D341Med (cell line): ENCODE data around the gene DYNC1LI2.

Experiments used
- DNase-seq: peaks from one replicate; pipeline ENCODE4 v3.0.0; 2012; ENCODE audit warnings: low spot score

DYNC1LI2 gene

GRCh38 chr16:66740010-66740409 is 11.4 kb downstream of the DYNC1LI2 start:
- peak; percentile 71 for DNase-seq

GRCh38 chr16:66735891-66736290 is 15.5 kb downstream of the DYNC1LI2 start:
- no peak for DNase-seq

- DNase-seq, result no peak
These were observed 20.3 kb downstream of the DYNC1LI2 start for GRCh38 chr16:66731101-66731500.

- no peak for DNase-seq
These were observed 22.6 kb downstream of the DYNC1LI2 start for GRCh38 chr16:66728804-66729203.

GRCh38 chr16:66728117-66728787 is 23.2 kb downstream of the DYNC1LI2 start:
- DNase-seq, result peak; percentile 69

GRCh38 chr16:66720766-66721165 is 30.6 kb downstream of the DYNC1LI2 start:
- no peak for DNase-seq

GRCh38 chr16:66719246-66719645 is 32.2 kb downstream of the DYNC1LI2 start:
- DNase-seq, result no peak

GRCh38 chr16:66717776-66718175 is 33.6 kb downstream of the DYNC1LI2 start:
- no peak for DNase-seq

- peak; percentile 72 for DNase-seq
These were observed 34.2 kb downstream of the DYNC1LI2 start for GRCh38 chr16:66717112-66717675.

- DNase-seq, result no peak
These were observed 36.6 kb downstream of the DYNC1LI2 start for GRCh38 chr16:66714654-66715307.

GRCh38 chr16:66714062-66714461 is 37.3 kb downstream of the DYNC1LI2 start:
- no peak for DNase-seq

- no peak for DNase-seq
These were observed 38.3 kb downstream of the DYNC1LI2 start for GRCh38 chr16:66713076-66713475.

- no peak for DNase-seq
These were observed 38.9 kb downstream of the DYNC1LI2 start for GRCh38 chr16:66712512-66712911.

- DNase-seq, result no peak
These were observed 39.8 kb downstream of the DYNC1LI2 start for GRCh38 chr16:66711581-66711980.

- DNase-seq, result no peak
These were observed 44.9 kb downstream of the DYNC1LI2 start for GRCh38 chr16:66706506-66706880.

GRCh38 chr16:66705790-66706505 is 45.5 kb downstream of the DYNC1LI2 start:
- no peak for DNase-seq

- DNase-seq, result no peak
These were observed 47.8 kb downstream of the DYNC1LI2 start for GRCh38 chr16:66703406-66704215.

- no peak for DNase-seq
These were observed 49.9 kb downstream of the DYNC1LI2 start for GRCh38 chr16:66701516-66701915.

- no peak for DNase-seq
These were observed 50.4 kb downstream of the DYNC1LI2 start for GRCh38 chr16:66701026-66701425.

GRCh38 chr16:66699898-66700297 is 51.5 kb downstream of the DYNC1LI2 start:
- no peak for DNase-seq

- no peak for DNase-seq
These were observed 53.4 kb downstream of the DYNC1LI2 start for GRCh38 chr16:66698046-66698445.
